ENCODE results near the gene MSH3. TPM values are rescaled to one million over a fixed set of nuclear protein-coding genes. Genes with fewer than 3 reads are reported as not detected.

Gene MSH3
- total and polyA plus RNA-seq, 2 of the 8 experiments (the other 6 are each of a cell fraction or from before 2014, with no cell fraction given): 3.6 to 22.6 TPM

DNA sequence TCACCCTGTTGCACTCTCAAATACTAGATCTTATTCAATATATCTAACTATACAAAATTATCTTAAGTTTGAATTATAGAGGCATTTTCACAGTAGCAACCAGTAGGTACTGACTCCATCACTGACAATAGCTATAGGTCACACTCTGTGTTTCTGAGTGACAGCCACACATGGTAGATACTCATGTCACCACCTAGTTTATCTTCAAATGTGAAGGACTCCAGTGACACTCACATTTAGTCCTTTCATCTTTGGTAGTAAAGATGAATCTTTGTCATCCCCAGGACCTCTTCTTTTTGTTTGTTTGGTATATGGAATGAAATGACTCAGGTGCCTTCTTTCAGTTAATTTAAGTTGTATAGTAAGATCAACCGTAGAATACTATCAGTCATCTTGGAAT, 102.8 kb downstream of the MSH3 start (continued):
- TF ChIP-seq SUZ12 (IDR thresholded peaks at IDR 0.05; ENCODE audit: low read length) (no peak), BACH1 (IDR thresholded peaks at IDR 0.05; ENCODE audit: low read length) (no peak), SP1 (IDR thresholded peaks at IDR 0.05; ENCODE audit: low read depth, low read length) (no peak), JUN (IDR thresholded peaks at IDR 0.05; ENCODE audit: low read depth, low read length) (no peak), TAF1 (IDR thresholded peaks at IDR 0.05; ENCODE audit: low read depth, low read length) (no peak)

All from H1 (cell line).